Stimulated activated CD8-positive, alpha-beta memory T cell treated with anti-CD3 and anti-CD28 coated beads, Interleukin-7, amount 100 ng/mL, for 1 hour (primary cell): ENCODE measurements around the gene CALML3.

Experiments used
- DNase-seq, 2 donors: peaks; one replicate each; pipeline ENCODE4 v3.0.0-alpha.2; 2020; ENCODE audit warnings: low read depth in 2 of 2

CALML3 gene

DNA sequence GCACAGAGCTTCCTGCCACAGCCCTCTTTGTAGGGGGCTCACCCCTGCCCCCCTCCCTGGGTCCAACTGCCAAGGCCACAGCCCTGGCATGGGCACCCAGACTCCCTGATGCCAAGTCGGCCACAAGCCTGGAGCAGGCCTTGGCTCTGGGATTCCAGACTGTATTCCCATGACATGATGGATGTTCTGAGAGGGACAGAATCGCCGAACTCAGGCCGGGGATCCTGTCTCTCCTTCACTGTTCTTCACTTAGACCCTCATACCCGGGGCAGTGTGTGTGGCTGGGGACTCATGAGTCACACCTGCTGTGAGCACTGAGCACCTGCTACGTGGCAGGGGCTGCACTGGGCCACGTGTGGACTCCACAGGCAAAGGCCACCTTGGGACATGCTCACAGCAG lies 33.3 kb upstream of the CALML3 start:
- DNase-seq = no peak

DNA sequence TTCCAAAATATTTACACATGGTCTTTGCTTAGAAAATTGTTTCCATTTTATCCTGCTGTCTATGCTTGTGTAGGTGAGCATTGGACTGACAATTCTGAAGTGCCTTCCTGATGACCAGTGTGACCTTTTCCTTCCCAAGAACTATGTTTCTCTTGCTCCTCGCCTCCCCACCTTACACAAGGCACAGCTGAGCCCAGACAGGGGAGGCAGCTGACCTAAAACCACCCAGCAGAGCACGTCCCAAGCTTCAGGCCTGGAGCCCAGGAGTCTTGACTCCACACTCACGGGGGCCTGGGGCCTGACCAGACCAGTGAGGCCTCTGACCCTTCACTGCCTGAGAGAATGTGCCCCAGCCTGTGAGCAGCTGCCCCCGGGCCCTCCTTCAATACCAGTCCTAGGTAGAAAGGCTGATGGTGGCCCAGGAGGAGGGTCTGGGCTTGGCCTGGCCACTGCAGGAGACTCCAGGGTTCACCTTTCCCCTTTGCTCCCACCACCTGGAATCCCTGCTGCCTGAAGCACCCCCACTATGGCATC lies 32.4 kb upstream of the CALML3 start:
- DNase-seq = no peak

DNA sequence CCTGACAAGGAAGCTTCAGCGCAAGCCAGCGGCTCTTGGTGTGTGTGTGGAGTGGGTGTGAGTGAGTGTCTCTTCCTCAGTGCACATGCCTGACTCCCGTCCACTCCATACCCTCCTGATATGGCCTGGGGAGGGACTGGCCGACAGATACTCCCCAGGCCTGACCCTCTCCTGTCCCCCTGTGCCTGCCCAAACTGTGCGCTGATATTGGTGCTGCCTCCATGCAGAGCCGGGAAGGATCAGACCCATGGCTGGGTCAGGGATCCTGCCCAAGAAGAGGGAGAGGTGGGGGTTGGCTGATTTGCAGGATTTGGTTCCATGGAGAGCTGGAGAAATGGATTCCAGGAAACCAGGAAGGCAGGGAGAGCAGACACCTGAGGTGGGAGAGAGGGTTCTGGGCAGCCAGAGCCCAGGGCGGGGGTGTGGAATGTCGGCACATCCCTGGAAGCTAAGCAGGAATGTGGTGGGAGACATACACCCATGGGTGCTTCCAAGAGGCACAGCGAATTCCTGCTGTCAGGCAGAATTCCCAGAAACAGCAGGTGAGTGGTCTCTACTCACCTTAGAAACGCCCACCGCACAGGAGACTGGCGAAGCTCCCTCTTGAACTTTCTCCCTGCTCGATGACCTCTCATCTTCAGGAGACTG lies 31.7 kb upstream of the CALML3 start:
- no peak for DNase-seq

DNA sequence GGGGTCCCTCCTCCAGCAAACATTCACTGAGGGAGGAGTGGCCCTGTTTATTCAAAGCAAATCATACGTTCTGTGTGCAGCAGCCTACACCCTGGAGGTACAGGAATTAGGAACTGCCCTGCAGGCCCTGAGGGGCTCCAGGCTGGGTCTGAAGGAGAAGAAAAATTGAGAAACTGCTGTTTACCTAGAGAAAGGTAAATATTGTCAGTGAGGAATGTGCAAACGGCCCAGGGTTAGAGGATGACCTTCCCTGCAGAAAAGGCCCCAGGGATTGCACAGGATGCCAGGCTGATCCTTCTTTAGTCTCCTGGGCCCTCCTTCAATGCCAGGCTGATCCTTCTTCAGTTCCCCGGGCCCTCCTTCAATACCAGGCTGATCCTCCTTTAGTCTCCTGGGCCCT lies 31.1 kb upstream of the CALML3 start:
- DNase-seq = no peak

DNA sequence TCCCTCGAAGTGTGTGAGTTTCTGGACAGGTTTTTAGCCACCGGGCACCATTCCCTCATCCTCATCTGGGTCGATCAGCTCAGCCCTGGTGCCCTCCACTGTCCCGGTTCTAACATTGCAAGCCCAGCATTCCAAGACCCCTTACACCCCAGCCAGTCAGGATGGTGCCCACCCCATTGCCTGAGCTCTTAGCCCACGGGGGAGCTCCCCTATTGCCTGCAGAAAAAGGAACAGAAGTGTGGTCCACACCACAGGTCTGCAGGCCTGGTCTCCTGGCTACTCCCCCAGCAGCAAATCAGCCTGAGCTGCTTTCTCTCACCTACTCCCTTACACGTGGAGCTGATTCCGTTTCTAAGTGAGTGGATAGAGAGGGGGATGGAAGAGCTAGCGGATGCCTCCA lies 30.1 kb upstream of the CALML3 start:
- DNase-seq = no peak

DNA sequence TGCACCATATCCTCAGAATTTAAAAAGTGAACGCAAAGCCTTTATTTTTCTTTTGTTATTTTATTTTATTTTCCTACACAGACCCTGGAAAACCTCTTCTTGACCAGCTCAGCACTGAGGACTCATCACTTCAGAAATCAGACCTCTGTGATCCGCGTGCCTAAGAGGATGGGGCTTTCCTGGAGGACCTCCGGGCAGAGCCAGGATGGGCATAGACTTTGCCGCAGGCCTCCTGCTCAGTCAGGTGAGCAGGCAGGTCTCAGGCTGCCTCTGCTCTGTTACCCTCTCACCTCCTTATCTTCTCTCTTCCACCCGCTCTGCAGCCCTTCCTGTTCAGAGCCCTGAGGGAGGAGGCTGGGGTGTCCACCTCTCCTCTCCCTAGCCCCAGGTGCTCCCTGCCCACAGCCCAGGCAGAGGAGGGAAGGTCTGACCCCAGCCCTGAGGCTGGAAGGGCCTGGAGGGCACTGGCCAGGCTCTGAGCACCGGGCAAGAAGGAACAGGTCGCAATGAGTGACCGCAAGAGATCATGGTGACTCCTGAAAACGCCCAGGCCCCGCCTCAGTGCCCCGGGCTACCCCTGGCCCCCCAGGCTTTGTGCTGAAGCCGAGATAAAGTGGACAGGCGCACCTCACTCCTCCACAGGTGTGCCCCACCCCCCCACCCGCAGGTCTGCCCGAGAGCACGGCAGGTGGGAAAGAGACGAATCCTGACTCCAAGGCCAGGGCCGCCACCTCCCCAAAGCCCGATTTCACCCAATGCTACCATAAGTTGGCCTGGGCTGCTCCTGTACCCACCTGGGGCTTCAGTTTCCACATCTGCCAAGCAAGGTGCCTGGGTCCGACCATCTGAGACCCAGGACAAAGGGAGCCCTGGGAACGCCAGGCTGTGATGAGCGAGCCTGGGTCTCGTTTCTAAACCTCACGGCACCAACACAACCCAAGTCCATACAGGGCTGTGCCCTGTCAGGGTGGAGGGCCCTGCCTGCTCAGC lies 28.2 kb upstream of the CALML3 start:
- no peak for DNase-seq

GRCh38 chr10:5497289-5497688 lies 27.5 kb upstream of the CALML3 start:
- no peak for DNase-seq

DNA sequence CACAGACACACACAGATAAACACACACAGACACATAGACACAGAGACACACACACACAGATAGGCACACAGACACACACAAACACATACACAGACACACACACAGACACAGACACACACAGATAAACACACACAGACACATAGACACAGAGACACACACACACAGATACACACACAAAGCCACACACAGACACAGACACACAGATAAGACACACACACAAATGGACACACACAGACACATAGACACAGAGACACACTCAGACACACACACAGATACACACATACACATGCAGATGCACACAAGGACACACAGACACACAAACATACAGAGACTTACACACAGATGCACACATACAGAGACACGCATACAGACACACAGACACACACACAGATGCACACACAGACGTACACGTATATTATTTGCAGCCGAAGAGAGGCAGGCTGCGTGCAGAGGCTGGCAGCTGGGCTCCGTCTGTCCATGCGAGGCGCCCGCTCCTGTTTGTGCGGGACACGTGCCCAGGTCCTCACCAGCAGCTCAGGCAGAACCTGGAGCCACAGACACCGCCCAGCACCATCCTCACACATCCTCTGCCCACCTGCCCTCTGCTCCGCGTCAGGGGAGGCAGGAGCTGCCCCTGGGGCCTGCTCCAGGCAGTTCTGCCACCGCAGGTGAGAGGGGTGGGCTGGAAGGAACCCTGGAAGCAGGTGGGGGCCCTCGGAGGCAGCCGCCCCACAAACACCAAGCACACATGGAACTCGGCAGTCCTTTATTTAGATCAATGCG lies 26.6 kb upstream of the CALML3 start:
- no peak for DNase-seq

DNA sequence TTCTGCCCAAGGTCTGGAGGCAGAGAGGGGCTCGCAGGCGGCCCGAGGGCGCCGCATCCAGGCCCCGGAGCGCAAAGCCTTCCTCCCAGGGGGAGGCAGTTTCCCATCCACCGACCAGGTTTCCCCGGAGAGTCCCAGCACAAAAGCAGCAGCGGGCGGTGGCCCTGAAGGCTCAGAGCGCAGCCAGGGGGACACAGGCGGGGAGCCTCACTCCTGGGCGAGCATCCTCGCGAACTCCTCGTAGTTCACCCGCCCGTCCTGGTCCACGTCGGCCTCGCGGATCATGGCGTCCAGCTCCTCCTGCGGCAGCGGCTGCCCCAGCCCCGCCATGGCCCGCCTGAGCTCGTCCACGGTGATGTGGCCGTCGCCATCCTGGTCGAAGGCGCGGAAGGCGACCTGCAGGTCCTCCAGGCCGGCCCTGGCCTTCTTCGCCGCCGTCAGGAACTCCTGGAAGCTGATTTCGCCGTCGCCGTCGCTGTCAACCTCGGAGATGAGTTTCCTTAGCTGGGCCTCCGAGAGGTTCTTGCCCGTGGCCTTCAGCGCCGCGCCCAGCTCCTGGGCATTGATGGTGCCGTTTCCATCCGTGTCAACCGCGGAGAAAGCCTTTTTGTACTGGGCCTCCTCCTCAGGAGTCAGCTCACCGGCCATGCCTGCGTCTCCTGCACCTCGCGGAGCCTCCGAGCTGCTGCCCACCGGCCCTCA lies 25.8 kb upstream of the CALML3 start:
- no peak for DNase-seq

- DNase-seq = no peak
Measured at GRCh38 chr10:5499493-5500140, 25.1 kb upstream of the CALML3 start, which contains the start of gene CALML5. CALML5 (minus strand) TSS chr10:5499570; CDS start chr10:5499438, 132 bp downstream.

DNA sequence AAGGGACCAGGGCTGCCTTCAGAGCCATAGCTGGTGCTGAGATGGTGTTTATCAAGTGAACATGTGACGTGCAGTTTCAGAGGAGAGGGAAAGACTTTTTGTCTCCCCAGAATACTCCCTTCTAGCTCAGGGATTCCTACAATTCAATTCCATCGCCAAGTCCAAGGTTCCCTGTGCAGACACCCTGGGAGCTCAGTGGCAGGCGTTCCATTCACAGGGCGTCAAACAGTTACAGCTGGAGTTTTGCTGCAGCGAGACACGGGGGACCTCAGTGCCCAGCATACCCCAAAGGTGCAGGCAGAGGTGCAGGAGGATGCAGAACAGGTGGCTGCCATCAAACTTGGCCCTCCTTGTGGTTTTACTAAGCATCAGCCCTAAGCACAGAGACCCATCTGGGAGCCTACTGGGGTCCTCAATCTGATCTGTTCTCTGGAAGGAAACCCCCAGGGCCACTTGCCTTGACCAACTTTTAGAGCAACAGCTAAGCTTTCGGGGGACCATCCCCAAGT lies 24.5 kb upstream of the CALML3 start:
- no peak for DNase-seq

DNA sequence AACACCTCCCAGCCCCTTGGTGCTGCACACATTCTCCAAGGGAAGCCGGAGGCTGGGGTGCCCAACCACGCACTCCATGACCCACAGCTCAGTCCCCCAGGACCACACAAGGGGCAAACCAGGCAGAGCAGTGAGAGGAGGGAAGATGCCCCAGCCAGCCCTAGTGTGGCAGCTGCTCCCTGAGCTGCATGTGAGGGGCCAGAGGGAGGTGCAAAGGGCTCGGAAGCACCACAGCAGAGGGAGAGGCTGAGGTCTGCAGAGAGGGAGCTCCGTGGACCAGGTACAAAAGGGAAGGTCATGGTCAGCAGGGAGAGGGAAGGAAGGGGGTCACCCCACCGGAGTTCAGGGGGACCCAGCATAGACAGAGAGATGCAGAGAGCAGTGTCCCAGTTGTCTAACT lies 23.9 kb upstream of the CALML3 start:
- no peak for DNase-seq

DNA sequence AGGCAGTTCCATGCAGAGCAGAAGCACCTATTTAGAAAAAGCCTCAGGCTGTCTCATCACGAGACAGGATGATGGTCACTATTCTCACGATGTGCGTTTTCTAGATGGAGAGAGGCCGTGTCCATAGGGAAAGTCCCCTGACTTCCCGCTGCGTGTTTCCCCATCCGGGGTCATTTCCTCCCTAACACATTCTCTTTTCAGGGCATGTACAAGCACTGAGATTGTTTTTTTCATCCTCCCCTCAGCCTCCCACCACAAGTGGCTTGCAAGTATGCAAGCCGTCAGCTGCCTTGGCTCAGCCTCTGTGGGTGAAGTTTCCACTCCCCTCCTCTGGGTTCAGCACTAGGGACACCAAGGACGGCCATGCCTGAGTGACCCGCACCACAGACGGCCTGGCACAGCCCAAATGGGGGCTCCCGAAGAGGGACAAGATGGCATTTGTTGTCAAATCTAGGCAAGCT lies 22.7 kb upstream of the CALML3 start:
- no peak for DNase-seq

DNA sequence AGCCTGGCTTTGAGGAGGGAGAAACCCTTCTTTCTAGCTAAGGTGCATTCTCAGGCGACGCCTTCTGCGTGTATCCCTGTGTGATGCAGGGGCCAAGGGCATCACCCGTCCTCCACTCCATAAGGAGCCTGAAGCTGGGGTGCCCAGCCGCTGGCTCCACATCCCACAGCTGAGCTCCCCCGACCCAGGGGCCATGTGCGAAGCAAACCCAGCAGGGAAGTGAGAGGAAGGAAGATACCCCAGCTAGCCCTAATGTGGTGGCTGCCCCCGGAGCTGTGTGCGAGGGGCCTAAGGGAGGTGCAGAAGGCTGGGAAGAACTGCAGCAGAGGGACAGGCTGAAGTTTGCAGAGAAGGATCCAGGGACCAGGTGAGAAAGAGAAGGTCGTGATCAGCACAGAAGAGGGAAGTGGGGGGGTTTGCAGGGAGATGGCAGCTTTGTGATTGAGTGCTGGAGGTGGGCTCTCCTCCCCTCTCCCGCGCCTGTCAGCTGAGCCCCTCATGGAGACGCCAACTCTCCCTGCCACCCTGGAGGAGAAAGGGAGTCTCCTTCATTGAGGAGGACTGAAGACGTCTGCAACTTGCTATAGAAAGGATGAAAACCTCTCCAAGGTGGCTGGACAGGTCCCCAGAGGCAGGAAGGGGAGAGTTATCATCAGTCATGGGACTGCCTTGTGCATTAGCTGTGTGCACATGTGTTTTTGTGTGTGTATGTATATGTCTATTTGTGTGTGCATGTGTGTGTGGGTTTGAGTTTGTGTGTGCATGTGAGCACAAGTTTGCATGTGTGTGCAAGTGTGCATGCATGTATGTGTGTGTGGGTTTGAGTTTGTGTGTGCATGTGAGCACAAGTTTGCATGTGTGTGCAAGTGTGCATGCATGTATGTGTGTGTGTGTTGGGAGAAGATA lies 21.9 kb upstream of the CALML3 start:
- no peak for DNase-seq

DNA sequence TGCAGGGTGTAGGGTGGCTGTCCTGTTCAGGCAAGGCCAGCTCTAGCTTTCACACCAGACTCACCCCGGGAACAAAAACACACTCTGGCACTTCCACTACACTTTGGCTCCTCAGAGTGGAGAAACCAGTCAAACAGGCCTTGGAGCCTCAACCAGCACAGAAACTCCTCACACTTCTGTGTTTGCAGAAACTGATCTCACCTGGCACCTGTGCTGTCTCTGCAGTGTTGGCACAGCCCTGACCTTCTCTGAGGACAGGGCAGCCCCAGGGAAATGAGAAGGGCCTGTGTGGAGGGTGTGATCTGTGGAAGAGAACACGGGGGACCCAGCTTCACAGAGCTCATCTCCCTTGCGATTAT lies 21.3 kb upstream of the CALML3 start:
- DNase-seq = no peak

DNA sequence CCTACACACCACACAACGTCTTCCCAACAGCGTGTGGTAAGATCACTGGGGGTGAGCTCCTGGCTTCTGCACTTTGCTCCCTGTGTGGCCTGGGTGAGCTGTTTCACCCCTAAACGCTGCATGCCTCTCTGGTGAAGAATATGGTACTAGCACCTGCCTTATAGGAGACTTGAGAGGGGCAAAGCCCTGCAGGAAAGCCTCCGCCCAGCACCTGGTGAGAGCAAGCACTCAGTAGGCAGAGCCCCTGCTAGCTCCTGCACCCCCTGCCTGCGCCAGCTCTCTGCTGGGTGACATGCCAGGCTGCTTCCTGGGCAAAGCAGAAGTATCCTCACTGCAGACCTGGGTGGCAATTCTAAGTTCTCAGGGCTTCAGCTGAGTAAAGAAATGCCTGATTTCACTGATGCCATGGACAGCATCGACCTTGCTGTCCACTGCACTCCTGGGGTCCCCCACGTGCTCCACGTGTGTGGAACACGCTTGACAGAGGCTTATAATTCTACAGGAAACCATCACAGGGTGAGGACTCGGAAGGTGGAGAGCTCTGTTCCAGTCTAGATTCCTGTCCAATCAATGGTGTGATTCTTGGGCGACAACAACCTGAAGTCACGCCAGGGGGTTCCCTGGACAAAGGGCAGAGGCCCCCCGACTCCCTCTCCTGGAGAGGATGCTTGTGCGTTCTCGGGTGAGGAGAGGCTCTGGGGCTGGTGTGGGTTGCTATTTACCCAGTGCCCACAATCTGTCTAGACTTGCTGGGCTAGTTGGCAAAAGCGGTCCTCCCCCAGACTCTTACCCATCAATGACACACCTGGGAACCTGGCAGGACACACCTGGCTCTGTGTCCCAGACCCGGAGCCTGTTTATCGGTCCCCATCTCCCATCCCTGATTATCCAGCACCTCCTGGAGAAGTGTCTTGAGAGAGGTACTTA lies 20.4 kb upstream of the CALML3 start:
- DNase-seq = no peak

- DNase-seq = no peak
Measured at GRCh38 chr10:5506246-5506645, 18.5 kb upstream of the CALML3 start.
